Muscle of leg (tissue), 11 donors: ENCODE measurements around the gene FKBP1B. TPM values are rescaled to one million over a fixed set of nuclear protein-coding genes. Genes with fewer than 3 reads are reported as not detected.
"Not testable (repeated sequence)": the region's sequence is repeated elsewhere in the genome, so short reads cannot be mapped to it uniquely, and the experiment has no call there.

Experiments
- DNase-seq: peaks from one replicate; pipeline ENCODE4 v3.0.0; 2013
- H3K27ac ChIP-seq: one replicate; pipeline ENCODE4 v1.5.1; 2013; ENCODE audit warnings: mild to moderate bottlenecking, low read length, control low read depth
- H3K27me3 ChIP-seq: one replicate; pipeline ENCODE4 v1.6.1; 2013; ENCODE audit warnings: low read length; ENCODE audit not compliant: control insufficient read depth, insufficient read depth
- H3K36me3 ChIP-seq: one replicate; pipeline ENCODE4 v1.6.1; 2013; ENCODE audit warnings: low read length; ENCODE audit not compliant: control insufficient read depth, insufficient read depth
- H3K4me1 ChIP-seq: one replicate; pipeline ENCODE4 v1.6.1; 2013; ENCODE audit warnings: low read length; ENCODE audit not compliant: control insufficient read depth, insufficient read depth
- H3K4me3 ChIP-seq: one replicate; pipeline ENCODE4 v1.5.1; 2013; ENCODE audit warnings: low read length, control low read depth
- H3K9me3 ChIP-seq: replicated peaks from 2 replicates; pipeline ENCODE4 v1.6.1; 2013; ENCODE audit warnings: low read depth, low read length; ENCODE audit not compliant: control insufficient read depth
- WGBS: methylation state at CpG from one replicate; pipeline ENCODE4 v1.1.5; 2013; ENCODE audit warnings: missing lambda C conversion rate; ENCODE audit not compliant: insufficient coverage; 5-methylcytosine and 5-hydroxymethylcytosine counted together
- polyA plus RNA-seq, 8 donors: library from polyadenylated mRNA; unstranded; fragments of 120-200 nt; gene quantifications; one replicate each; pipeline versions ENCODE4 v1.2.1 to v1.2.3, GENCODE V29; 2013; ENCODE audit warnings: inconsistent platforms in 1 of 8, low replicate concordance in 1 of 8; ENCODE audit not compliant: insufficient read length in 8 of 8, insufficient read depth in 1 of 8
- total RNA-seq: library from RNA; stranded (reverse); fragments of 120-200 nt; gene quantifications from one replicate; pipeline ENCODE4 v1.2.4, GENCODE V29; 2013

Gene FKBP1B
- total and polyA plus RNA-seq, 9 donors, result 2.1 to 4.5 (median 3.2) TPM

- no CpG with 5 or more reads among the region's 2 CpGs for WGBS
- not testable (repeated sequence) for H3K4me1 ChIP-seq, DNase-seq, H3K36me3 ChIP-seq, H3K9me3 ChIP-seq, H3K27me3 ChIP-seq, H3K4me3 ChIP-seq, H3K27ac ChIP-seq
Observed at GRCh38 chr2:24100732-24101131, 51.2 kb downstream of the FKBP1B start.

- H3K27me3 ChIP-seq, result no peaks in the 10 kb centered on the region
- no peaks in the 10 kb centered on the region for H3K9me3 ChIP-seq
- H3K4me3 ChIP-seq, result no peak overlapping the region
- no peak overlapping the region for H3K27ac ChIP-seq
- H3K36me3 ChIP-seq, result peaks cover 4% of the 10 kb centered on the region
- no peaks in the 10 kb centered on the region for H3K4me1 ChIP-seq
- DNase-seq, result no peak
- whole genome bisulfite sequencing, result no CpG with 5 or more reads among the region's 2 CpGs
Observed at GRCh38 chr2:24101992-24102391, 52.5 kb downstream of the FKBP1B start.

GRCh38 chr2:24102677-24103076 is 53.1 kb downstream of the FKBP1B start:
- Histone ChIP-seq H3K4me3 (no peak overlapping the region), H3K27ac (no peak overlapping the region), H3K4me1 (no peaks in the 10 kb centered on the region), H3K27me3 (no peaks in the 10 kb centered on the region), H3K36me3 (peaks cover 4% of the 10 kb centered on the region), H3K9me3 (no peaks in the 10 kb centered on the region)
- DNase-seq, result peak; percentile 37
- WGBS, result no CpG with 5 or more reads among the region's 1 CpG

- no peak overlapping the region for H3K4me3 ChIP-seq
- H3K27ac ChIP-seq, result no peak overlapping the region
- DNase-seq, result no peak
- H3K9me3 ChIP-seq, result no peaks in the 10 kb centered on the region
- peaks cover 4% of the 10 kb centered on the region for H3K36me3 ChIP-seq
- H3K4me1 ChIP-seq, result no peaks in the 10 kb centered on the region
- no peaks in the 10 kb centered on the region for H3K27me3 ChIP-seq
- WGBS, result 86% methylated on average over 5 of the region's 8 CpGs
Observed at GRCh38 chr2:24104110-24104650, 54.6 kb downstream of the FKBP1B start.

- no peaks in the 10 kb centered on the region for H3K27me3 ChIP-seq
- peaks cover 4% of the 10 kb centered on the region for H3K36me3 ChIP-seq
- H3K9me3 ChIP-seq, result no peaks in the 10 kb centered on the region
- 79% methylated on average over 4 of the region's 4 CpGs for WGBS
- H3K4me3 ChIP-seq, result no peak overlapping the region
- no peak for DNase-seq
- H3K27ac ChIP-seq, result no peak overlapping the region
- no peaks in the 10 kb centered on the region for H3K4me1 ChIP-seq
Observed at GRCh38 chr2:24104906-24105305, 55.4 kb downstream of the FKBP1B start.

- Histone ChIP-seq H3K27ac (no peak overlapping the region), H3K4me1 (no peaks in the 10 kb centered on the region), H3K36me3 (peaks cover 4% of the 10 kb centered on the region), H3K27me3 (no peaks in the 10 kb centered on the region), H3K4me3 (no peak overlapping the region), H3K9me3 (no peaks in the 10 kb centered on the region)
- no peak for DNase-seq
- whole genome bisulfite sequencing, result no CpG with 5 or more reads among the region's 2 CpGs
Observed at GRCh38 chr2:24105816-24106215, 56.3 kb downstream of the FKBP1B start.

- H3K27ac ChIP-seq, result no peak overlapping the region
- H3K4me1 ChIP-seq, result peaks cover 6% of the 10 kb centered on the region
- no peaks in the 10 kb centered on the region for H3K27me3 ChIP-seq
- H3K36me3 ChIP-seq, result peaks cover 4% of the 10 kb centered on the region
- H3K4me3 ChIP-seq, result no peak overlapping the region
- no peak for DNase-seq
- H3K9me3 ChIP-seq, result no peaks in the 10 kb centered on the region
Observed at GRCh38 chr2:24106786-24107185, 57.2 kb downstream of the FKBP1B start.

GRCh38 chr2:24107336-24107735 is 57.8 kb downstream of the FKBP1B start:
- no peaks in the 10 kb centered on the region for H3K27me3 ChIP-seq
- no peak for DNase-seq
- H3K27ac ChIP-seq, result no peak overlapping the region
- no peak overlapping the region for H3K4me3 ChIP-seq
- no CpG with 5 or more reads among the region's 1 CpG for WGBS
- peaks cover 4% of the 10 kb centered on the region for H3K36me3 ChIP-seq
- H3K9me3 ChIP-seq, result no peaks in the 10 kb centered on the region
- peaks cover 6% of the 10 kb centered on the region for H3K4me1 ChIP-seq

- H3K27me3 ChIP-seq, H3K4me3 ChIP-seq, H3K9me3 ChIP-seq, H3K27ac ChIP-seq, H3K36me3 ChIP-seq, H3K4me1 ChIP-seq, DNase-seq: not testable (repeated sequence)
- no CpG with 5 or more reads among the region's 1 CpG for WGBS
Observed at GRCh38 chr2:24109431-24109830, 59.9 kb downstream of the FKBP1B start.

- 84% methylated on average over 3 of the region's 7 CpGs for WGBS
- H3K9me3 ChIP-seq, result peaks cover 7% of the 10 kb centered on the region
- DNase-seq, result no peak
- no peaks in the 10 kb centered on the region for H3K27me3 ChIP-seq
- peaks cover 6% of the 10 kb centered on the region for H3K4me1 ChIP-seq
- H3K36me3 ChIP-seq, result peaks cover 9% of the 10 kb centered on the region
- no peak overlapping the region for H3K4me3 ChIP-seq
- no peak overlapping the region for H3K27ac ChIP-seq
Observed at GRCh38 chr2:24110660-24111303, 61.2 kb downstream of the FKBP1B start.
